ENCODE data around the gene ADGRF5. TPM values are rescaled to one million over a fixed set of nuclear protein-coding genes. Genes with fewer than 3 reads are reported as not detected.

The ADGRF5 gene
- total RNA-seq, 4 donors from 2014 or later: 4.4 to 13.0 (median 8.4) TPM

GRCh38 chr6:46915380-46915779 is 6.4 kb downstream of the ADGRF5 start:
- no peak overlapping the region for H3K4me3 ChIP-seq

DNA sequence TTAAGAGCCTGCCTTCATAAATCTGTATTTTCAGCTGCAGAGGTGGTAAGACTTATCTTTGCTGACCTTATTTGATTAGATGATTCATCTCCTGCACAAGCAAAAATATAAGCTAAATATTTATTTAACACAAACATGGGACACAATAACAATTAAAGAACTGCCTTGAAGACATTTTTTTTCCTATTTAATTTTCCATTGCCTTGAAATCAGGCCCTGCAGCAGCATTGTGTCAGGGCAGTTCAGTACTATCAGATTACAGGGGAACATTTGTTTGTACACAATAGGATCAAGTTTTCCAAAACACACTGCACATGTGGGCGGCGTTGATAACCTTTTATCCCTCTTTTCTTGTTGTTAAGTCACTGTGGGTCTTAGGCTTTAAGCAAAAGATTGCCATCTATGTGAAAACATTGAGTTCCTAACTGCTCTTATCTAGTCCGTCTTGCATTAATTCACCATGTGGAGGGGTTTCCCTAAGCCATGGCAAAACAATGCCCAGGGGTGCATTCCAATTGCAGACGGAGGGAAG is 7.4 kb downstream of the ADGRF5 start:
- WGBS: 72% methylated on average over 4 of the region's 4 CpGs
- TF ChIP-seq POLR2A (IDR thresholded peaks at IDR 0.05) (no peak), CTCF (IDR thresholded peaks at IDR 0.05) (no peak), EP300 (IDR thresholded peaks at IDR 0.05) (no peak), POLR2AphosphoS5 (IDR thresholded peaks at IDR 0.05) (no peak)

More at GRCh38 chr6:46915380-46915779, 6.4 kb downstream of the ADGRF5 start:
- DNase-seq (ENCODE audit: low spot score in 2 of 2): no peak
- TF ChIP-seq POLR2AphosphoS5 (IDR thresholded peaks at IDR 0.05) (no peak), POLR2A (IDR thresholded peaks at IDR 0.05) (no peak), CTCF (IDR thresholded peaks at IDR 0.05) (no peak)
- Histone ChIP-seq H3K27me3 (no peaks in the 10 kb centered on the region), H3K27ac (no peak overlapping the region), H3K4me1 (no peaks in the 10 kb centered on the region), H3K36me3 (no peaks in the 10 kb centered on the region), H3K9me3 (no peaks in the 10 kb centered on the region)

DNA sequence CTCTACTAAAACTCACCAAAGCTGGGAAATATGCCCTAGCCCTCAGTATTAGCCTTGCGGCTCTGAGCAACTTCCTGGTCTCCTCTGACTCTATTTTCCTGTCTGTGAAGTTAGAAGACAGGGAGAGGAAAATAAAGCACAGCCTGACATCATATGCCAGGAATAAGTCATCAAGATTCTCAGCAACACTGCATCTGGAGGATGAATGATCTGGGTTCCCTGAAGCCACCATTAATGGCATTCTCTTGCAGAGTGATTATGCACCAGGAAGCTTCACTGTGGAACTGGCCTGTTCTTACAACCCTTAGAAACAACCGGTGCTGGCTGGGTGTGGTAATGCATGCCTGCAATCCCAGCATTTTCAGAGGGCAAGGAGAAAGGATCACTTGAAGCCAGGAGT is 12.4 kb downstream of the ADGRF5 start:
- H3K27ac ChIP-seq: no peak overlapping the region
- H3K4me1 ChIP-seq: no peaks in the 10 kb centered on the region

More for the DNA sequence above, 7.4 kb downstream of the ADGRF5 start:
- H3K36me3 ChIP-seq: no peaks in the 10 kb centered on the region
- H3K27me3 ChIP-seq: no peaks in the 10 kb centered on the region
- H3K4me1 ChIP-seq: no peaks in the 10 kb centered on the region
- DNase-seq (ENCODE audit: low spot score in 2 of 2): no peak
- H3K4me3 ChIP-seq: no peak overlapping the region
- H3K27ac ChIP-seq: no peak overlapping the region
- no peaks in the 10 kb centered on the region for H3K9me3 ChIP-seq

GRCh38 chr6:46906776-46907175 is 15.0 kb downstream of the ADGRF5 start:
- no peaks in the 10 kb centered on the region for H3K27me3 ChIP-seq
- H3K4me3 ChIP-seq: no peak overlapping the region
- no peak for DNase-seq (ENCODE audit: low spot score in 2 of 2)
- WGBS: 83% methylated on average over 3 of the region's 3 CpGs
- no peak overlapping the region for H3K27ac ChIP-seq
- no peaks in the 10 kb centered on the region for H3K4me1 ChIP-seq
- H3K36me3 ChIP-seq: no peaks in the 10 kb centered on the region
- TF ChIP-seq EP300 (IDR thresholded peaks at IDR 0.05): no peak
- TF ChIP-seq POLR2AphosphoS5 (IDR thresholded peaks at IDR 0.05): no peak
- no peak for TF ChIP-seq CTCF (IDR thresholded peaks at IDR 0.05)
- no peak for TF ChIP-seq POLR2A (IDR thresholded peaks at IDR 0.05)
- H3K9me3 ChIP-seq: no peaks in the 10 kb centered on the region

More for the DNA sequence above, 12.4 kb downstream of the ADGRF5 start:
- TF ChIP-seq POLR2A (IDR thresholded peaks at IDR 0.05) (no peak), POLR2AphosphoS5 (IDR thresholded peaks at IDR 0.05) (no peak), EP300 (IDR thresholded peaks at IDR 0.05) (no peak), CTCF (IDR thresholded peaks at IDR 0.05) (no peak)
- Histone ChIP-seq H3K4me3 (no peak overlapping the region), H3K27me3 (no peaks in the 10 kb centered on the region), H3K36me3 (no peaks in the 10 kb centered on the region), H3K9me3 (no peaks in the 10 kb centered on the region)
- DNase-seq (ENCODE audit: low spot score in 2 of 2): no peak
- 45% methylated on average over 2 of the region's 2 CpGs for WGBS

- no peak for DNase-seq (ENCODE audit: low spot score in 2 of 2)
- Histone ChIP-seq H3K4me1 (no peaks in the 10 kb centered on the region), H3K36me3 (no peaks in the 10 kb centered on the region), H3K9me3 (no peaks in the 10 kb centered on the region), H3K27ac (no peak overlapping the region), H3K27me3 (no peaks in the 10 kb centered on the region), H3K4me3 (no peak overlapping the region)
- WGBS: 88% methylated on average over 3 of the region's 3 CpGs
- TF ChIP-seq EP300 (IDR thresholded peaks at IDR 0.05) (no peak), CTCF (IDR thresholded peaks at IDR 0.05) (no peak), POLR2A (IDR thresholded peaks at IDR 0.05) (no peak), POLR2AphosphoS5 (IDR thresholded peaks at IDR 0.05) (no peak)
Observed at GRCh38 chr6:46904117-46904516, 17.6 kb downstream of the ADGRF5 start.
